Kidney capillary endothelial cell (primary cell): ENCODE data around the gene AXDND1.
"Not testable (repeated sequence)": the region's sequence is repeated elsewhere in the genome, so short reads cannot be mapped to it uniquely, and the experiment has no call there.

Experiments
- DNase-seq: peaks from one replicate; pipeline ENCODE4 v3.0.0-alpha.2; 2018; ENCODE audit warnings: low spot score

AXDND1 gene, protein sequence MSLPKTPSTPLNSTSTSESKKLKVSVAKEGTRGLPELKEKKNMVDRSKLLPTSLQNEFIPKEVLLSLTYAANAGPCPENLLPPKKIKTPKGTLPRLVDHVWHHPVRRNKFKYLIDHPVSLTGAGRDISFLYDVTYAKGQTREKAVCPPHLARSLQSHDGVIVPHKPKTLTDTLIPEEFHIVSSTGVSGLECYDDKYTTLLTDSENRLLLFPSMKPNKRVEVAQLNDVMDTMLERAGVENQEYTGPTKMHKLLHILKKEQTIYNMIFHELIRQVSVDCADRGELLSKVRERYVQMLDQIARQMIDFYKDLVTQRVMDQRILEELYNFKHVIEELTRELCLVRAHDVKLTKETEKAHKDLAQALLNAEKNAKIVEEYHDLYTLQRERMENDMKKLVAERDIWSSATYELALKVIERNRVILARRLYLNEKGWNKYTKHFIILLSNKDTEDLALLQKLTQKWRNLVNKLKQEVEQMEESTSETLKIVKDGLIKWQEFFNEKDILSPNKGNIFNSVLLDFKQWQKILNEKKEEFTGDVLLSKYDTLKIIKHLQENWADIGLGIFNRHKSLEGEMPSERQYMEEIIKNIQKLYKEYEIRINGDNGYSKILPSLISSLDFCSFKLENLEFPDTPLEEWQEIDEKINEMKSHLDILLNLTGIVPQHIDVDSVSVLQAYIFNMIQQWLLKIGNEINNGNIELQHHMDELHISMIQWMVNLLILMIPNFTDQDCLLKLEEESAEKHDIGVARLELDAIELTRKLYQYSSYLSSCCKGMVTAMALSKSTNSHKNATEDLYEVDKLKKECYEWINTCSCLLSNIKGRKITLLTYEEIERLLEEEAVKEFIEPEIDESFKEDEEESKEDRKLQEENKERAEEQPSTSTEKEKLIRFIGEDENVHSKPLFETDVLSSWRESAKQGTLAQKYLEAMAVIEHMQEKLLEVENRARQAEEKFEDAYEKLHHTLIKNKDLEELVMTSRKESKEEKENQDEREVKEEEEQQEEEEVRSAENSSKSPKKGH

DNA sequence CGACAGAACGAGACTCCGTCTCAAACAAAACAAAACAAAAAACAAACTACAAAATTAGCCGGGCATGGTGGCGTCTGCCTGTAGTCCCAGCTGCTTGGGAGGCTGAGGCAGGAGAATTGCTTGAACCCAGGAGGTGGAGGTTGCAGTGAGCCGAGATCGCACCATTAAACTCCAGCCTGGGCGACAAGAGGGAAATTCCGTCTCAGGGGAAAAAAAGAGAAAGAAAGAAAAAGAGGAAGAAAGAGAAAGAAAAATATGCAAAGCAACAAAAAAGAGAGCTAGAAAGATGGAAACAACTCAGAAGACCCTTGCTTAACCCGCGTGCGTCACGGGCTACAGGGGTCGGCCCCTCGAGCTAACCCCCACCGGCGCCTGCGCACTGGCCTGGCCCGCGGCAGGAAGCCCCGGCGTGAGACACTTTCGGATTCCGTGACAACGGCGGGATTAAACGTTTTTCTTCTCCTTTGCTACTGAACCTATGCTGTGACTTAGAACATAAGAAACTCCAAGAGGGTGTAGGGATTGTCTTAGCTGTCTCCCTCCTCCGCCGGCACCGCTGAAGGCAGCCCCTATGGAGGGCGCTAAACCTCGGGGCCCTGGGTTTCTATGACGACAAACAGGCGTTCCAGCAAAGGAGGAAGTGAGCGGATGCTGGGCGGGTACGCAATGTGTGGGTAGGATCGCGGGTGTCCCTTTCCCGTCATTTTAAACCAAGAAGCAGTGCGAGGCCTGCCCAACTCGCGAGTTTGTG, at the start of gene AXDND1:
AXDND1 (plus strand) TSS at position 630 of the 751 bp plus-strand sequence. CDS start 539 bp downstream, outside the sequence.
- peak; percentile 83 for DNase-seq

DNA sequence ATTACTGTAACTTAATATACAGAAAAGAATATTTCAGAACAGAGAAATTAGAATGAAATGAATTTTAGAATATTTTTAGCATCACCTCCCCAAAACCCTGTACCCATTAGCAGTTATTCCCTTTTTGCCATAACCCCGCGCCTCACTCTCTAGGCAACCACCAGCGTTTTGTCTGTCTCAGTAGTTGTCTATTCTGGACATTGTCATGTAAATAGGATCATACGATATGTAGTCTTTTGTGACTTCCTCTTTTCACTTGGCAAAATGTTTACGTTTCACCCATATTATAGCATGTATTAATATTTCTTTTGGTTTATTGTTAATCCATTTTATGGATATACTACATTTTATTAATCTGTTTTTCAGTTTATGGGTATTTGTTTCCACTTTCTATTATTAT, 47.3 kb upstream of the AXDND1 start:
- DNase-seq, result no peak

DNA sequence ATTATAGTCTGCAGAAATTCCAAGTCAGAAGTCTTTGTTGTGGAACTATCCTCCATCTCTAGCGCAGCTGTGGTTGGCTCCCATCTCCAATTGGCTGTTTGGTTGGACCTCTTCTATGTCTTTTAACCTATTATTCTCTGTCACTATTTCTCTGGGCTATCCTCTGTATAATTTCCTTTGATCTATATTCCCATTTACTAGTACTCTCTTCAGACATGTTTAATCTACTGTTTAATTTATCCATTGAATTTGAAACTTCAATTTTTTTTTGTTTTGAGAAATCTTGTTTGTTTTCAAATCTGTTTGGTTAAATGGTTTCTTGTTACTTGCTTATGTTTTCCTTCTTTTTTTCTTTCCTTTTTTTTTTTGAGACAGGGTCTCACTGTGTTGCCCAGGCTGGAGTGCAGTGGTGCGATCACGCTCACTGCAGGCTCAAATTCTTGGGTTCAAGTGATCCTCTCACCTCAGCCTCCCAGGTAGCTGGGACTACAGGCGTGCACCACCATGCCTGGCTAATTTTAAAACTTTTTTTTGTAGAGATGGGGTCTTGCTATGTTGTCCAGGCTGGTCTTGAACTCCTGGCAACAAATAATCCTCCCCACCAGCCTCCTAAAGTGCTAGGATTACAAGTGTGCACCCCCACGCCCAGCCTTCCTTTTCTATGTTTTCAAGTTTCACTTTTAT, 44.1 kb upstream of the AXDND1 start:
- no peak for DNase-seq

DNA sequence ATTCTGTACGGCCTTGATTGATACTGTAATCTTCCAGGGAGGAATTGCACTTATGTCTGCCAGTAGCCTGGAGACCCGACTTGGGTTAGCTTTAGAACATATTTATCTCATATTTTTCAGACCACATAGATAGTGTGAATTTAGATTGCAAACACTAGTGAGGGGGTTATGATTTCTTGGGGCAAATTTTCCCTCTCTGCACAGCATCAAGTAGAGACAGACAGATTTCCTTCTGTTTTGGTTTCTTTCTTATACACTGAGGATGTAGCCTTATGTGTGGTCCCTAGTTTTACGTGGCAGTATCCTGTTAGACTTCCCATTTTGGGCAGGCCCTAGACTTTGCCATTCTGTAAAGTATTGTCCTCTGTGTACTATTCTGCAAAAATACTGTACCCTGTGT, 43.2 kb upstream of the AXDND1 start:
- no peak for DNase-seq

DNA sequence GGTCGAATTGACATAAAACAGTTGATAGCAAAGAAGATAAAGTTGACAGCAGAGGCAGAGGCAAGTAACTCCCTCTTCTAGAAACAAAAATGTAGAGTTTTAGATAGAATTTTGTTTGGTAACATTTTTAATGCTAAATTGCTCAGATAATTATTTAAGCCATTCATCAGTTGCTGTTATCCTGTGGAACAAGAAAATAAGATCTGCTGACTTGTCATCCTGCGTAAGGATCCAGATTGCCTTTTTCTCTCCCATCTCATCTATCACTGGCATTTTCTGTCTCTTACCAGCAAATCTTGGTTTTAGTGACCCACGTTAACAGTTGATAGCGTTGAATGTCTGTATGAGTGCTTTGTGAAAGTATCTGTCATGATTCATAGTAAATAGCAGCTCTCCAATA, 42.3 kb upstream of the AXDND1 start:
- no peak for DNase-seq

DNA sequence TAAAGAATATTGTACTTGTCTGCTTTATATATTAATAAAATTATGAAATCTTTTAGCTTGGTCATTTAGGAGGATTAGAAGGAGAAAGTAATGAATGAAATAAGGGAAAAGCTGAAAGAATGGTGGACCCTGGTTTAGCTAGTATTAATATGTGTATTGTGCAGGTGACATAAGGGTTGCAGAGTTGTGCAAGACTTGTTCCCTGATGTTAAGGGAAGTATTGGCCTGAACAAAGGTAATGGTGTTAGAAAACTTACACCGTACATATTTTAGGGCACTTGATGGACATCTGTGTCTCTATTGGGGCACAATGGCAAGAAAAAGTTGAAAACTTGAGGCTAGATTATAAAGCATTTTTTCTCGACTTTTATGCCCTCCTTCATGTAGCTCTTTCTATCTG, 39.9 kb upstream of the AXDND1 start:
- DNase-seq, result no peak

DNA sequence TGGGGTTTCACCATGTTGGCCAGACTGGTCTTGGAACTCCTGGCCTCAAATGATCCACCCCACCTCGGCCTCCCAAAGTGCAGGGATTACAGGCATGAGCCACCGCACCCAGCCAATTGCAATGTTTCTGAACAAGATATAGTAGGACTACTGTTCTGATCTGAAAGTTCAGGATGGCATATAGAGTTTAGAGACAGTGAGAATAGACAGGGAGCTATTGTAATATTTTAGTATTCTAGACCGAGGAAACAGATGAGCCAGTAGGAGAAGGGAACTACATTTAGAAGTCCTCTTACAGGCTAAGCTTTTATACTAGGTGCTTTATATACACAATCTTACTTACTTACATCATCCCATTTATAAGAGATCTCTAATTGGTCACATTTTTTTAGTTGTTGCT, 39.0 kb upstream of the AXDND1 start:
- no peak for DNase-seq

DNA sequence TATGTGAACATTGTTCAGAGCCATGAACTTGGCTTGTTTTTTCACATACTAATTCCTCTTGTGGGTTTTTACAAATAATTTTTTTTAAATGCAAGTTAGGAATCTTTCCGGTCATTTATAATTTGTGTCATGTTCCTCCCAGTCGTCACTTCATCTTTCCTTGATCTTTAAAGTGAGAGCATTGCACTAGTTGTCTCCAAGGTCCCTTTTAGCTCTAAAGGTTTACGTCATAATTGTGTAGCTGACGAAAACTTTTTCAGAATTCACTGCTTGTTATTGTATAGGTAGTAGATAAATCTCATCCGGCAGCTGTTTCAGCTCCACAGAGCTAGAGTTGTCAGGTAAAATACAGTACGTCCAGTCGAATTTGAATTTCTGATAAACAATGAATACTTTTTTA, 38.6 kb upstream of the AXDND1 start:
- DNase-seq, result no peak

DNA sequence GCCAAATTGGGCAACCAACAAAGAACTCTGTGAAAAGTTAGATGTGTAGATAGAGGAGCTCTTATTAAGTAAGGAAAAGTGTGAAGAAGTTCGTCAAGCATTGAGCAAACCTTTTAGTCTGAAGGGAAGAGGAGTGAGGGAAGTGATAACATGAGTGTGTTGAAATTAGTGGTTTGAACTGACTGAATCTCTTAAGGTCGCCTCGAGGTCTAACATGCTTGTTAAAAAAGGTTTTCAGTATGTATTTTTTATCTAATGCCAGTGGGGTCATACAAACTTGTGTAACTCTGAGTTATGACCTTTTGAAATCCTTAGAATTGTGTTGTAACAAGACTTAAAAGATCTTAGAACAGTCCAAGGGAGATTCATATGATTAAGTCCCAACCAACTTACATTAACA, 38.1 kb upstream of the AXDND1 start:
- DNase-seq, result no peak

DNA sequence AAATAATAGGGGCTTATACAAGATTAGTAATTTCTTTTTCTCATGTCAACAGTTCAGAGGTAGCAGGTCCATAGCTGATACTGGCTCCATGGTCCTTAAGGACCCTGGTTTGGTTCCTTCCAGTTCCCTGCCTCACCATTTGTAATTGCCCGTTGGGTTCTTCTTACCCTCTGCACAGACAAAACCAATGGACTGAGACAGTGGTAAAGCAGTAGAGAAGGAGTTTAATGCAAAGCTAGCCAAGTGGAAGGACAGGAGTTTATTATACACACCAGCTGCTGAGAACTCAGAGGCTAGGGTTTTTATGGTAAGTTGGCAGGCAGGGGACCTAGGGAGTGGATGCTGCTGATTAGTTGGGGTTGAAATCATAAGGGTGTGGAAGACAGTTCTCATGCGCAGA, 35.9 kb upstream of the AXDND1 start:
- no peak for DNase-seq

DNA sequence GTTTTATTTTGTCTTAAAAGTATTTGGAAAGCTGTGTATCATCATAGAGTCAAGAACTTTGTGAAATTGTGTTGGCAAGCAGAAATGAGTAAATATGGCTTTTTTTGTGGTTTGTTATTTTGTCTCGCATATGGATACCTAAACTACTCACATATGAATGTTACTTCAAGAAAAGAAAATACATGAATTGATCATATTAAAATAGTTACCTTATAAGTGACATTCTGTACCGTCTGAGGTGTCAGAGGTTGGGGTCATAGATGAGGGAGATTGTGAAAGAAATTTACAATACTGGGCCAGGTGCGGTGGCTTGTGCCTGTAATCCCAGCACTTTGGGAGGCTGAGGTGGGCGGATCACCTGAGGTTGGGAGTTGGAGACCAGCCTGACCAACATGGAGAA, 31.3 kb upstream of the AXDND1 start:
- DNase-seq, result no peak

DNA sequence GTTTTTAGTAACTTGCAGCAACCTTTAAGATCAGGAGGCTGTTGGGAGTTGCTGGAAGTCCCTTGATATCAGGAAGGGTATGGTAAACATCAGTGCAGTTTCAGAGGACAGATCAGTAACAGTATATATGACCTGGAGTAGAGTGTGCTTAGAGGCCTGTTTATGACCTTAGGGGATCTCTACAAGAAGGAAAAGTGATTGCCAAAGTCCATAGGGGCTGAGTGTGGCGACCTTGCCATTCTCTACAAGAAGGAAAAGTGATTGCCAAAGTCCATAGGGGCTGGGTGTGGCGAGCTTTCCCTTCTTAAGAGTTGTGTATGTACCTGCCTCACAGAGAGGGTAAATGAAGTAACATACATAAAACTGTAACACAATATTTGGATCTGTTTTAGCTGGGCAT, 28.5 kb upstream of the AXDND1 start:
- DNase-seq, result no peak

DNA sequence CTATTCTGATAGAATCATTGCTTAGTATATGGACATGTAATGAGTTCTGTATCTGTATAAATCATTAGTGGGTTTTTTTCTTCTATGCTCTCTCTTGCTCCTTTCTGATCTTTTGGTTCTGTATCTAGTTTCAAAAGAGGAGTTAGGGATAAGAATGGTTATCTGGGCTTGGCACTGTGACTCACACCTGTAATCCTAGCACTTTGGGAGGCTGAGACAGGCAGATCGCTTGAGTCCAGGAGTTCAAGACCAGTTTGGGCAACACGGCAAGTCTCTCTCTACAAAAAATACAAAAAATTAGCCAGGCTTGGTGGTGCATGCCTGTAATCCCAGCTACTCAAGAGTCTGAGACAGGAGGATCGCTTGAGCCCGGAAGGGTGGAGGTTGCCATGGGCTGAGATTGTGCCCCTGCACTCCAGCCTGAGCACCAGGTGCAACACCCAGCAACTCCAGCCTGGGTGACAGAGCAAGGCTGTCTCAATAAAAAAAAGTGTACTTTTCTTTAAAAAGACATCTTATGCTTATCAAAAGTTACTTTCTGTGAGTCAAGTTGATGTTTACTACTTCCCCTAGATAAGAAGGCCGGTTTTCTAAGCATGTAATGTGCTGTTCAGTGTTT, 27.7 kb upstream of the AXDND1 start:
- DNase-seq, result no peak

DNA sequence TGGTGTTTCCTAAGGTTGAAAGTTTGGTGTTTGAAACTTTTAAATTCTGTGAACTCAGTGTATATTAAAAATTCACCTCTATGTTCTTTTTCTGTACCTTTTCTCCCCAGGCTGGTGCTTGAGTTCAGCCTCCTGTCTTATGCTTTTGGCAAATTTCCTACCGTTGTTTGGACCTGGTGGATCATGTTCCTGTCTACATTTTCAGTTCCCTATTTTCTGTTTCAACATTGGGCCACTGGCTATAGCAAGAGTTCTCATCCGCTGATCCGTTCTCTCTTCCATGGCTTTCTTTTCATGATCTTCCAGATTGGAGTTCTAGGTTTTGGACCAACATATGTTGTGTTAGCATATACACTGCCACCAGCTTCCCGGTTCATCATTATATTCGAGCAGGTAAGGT, 24.9 kb upstream of the AXDND1 start:
- DNase-seq, result no peak

DNA sequence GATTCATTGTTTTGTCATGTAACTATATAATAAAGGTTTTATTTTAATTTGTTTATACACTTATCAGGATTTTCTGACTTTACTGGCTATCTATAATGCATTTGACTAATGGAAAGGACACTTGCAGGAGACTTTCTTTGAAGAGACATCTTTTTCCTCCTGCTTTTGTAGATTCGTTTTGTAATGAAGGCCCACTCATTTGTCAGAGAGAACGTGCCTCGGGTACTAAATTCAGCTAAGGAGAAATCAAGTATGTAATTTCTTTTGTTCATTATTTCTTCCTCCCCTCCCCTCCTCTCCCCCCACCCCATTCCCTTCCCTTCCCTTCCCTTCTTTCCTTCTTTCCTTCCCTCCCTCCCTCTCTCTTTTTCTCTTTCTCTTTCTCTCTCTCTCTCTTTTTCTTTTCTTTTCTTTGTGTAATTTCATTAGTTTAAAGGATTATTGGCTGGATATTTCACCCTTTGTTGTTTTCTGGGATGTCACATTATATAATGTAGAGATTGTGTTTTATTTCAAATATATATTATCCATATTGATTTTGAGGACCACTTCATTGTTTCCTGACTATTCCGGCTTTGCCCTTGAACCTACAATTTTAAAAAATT, 23.7 kb upstream of the AXDND1 start:
- DNase-seq, result no peak

DNA sequence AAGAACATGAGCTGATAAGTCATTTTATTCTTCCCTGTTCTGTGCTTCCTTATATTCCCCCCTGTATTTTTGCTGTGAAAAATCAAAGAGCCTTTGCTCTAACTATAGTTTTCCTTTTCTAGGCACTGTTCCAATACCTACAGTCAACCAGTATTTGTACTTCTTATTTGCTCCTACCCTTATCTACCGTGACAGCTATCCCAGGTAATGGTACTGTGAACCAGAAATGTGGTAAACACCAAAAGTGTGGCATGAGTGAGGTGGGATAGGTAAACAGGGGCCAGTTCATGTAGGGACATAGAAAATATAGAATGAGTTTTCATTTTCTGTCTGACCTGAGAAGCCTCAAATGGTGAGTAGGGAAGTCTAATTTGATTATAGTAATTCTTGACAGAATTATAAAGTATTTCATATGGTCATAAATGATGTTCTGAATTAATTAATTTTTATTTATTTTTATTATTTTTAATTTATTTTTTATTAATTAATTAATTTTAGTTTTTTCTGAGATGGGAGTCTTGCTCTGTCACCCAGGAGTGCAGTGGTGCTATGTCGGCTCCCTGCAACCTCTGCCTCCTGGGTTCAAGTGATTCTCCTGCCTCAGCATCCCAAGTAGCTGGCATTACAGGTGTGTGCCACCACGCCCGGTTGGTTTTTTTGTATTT, 22.9 kb upstream of the AXDND1 start:
- no peak for DNase-seq

DNA sequence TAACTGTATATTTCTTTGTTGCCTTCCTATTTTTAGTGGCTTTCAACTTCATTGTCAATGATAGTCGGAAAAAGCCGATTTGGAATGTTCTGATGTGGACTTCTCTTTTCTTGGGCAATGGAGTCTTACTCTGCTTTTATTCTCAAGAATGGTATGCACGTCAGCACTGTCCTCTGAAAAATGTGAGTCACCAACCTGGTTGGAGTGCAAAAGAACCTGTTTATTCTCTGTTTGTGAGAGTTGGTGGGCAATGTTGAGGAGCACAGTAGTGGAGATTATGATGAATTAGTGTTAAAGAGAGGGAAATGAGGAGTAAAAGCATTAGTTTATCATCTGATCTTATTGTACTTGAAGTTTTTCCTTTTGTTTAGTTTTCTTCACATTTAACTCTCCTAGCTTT, 14.5 kb upstream of the AXDND1 start:
- no peak for DNase-seq

DNA sequence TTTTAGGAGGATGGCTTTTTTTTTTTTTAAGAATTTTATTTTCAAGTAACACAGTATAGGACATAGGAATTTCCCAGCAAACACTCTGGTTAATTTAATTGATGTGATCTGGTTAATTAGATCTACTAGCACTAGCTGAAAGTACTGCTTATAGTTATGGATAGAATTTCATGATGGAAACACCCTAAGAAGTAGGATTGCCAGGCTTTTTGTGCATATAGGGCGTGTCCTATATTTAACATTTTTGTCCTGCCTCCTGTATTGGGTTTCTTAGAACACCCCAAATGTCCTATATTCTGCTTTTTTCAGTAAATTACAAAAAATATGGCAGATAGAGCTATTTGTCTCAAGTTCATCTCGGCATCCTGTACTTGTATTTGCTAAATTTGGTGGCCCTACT, 13.5 kb upstream of the AXDND1 start:
- DNase-seq, result no peak

DNA sequence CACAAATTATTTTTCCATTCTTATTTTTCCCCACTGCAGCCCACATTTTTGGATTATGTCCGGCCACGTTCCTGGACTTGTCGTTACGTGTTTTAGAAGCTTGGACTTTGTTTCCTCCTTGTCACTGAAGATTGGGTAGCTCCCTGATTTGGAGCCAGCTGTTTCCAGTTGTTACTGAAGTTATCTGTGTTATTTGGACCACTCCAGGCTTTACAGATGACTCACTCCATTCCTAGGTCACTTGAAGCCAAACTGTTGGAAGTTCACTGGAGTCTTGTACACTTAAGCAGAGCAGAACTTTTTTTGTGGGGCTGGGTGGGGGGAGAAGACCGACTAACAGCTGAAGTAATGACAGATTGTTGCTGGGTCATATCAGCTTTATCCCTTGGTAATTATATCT, 12.2 kb upstream of the AXDND1 start:
- DNase-seq, result no peak

DNA sequence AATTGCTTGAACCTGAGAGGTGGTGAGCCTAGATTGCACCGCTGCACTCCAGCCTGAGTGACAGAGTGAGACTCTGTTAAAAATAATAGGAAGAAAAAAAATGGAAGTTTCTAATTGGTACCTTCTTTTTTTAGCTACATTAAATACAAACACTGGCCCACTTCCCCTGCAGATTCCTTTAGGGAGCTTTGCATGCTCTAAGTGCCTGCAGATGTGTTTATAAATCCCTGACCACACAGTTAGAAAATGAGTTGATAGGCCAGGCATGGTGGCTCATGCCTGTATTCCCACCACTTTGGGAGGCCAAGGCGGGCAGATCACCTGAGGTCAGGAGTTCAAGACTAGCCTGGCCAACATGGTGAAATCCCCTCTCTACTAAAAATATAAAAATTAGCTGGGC, 4.1 kb upstream of the AXDND1 start:
- not testable (repeated sequence) for DNase-seq
